HG03432 (cell line): ENCODE data around the gene BET1.

Source experiments
- ATAC-seq: cut with Tn5 transposase; IDR thresholded peaks from one replicate; pipeline ENCODE4 v1.9.1; 2021; ENCODE audit warnings: mild to moderate bottlenecking, moderate library complexity; ENCODE audit not compliant: unreplicated experiment

BET1 gene

DNA sequence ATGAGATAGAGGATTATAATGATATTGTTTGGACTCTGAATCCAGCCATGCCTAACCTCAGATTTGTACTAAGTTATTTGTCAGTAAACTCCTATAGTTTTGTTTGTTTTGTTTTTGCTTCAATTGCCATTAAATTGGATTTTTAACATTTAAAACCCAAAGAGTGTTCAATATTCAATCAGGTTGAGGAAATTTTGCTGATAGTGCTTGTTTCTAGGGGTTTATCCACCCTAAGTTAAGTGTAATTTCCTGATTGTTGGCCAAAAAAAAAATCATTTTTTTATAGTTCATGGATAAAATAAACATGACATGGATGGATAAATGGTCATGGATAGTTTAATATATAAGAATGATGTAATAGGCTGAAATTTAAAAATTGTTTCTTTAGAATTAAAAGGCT is 11.4 kb upstream of the BET1 start:
- ATAC-seq, result no peak

DNA sequence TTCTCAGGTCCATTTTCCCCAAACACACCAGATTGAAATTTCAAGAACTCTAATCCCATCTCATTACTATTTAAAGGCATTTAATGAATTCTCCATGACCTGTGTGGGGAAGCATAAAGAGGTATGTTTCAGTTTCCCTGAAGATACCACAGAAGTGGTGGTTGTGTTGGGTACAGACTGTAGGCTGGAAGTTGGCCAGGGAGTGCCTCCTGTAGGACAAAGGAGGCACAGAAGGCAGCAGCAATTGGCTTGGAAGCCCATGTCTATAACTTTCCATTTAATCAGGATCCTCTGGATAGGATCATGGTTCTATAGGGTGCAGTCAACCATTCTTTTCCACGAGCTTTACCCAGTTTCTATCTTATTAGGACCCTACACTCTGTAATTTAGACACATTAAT is 8.6 kb upstream of the BET1 start:
- no peak for ATAC-seq

DNA sequence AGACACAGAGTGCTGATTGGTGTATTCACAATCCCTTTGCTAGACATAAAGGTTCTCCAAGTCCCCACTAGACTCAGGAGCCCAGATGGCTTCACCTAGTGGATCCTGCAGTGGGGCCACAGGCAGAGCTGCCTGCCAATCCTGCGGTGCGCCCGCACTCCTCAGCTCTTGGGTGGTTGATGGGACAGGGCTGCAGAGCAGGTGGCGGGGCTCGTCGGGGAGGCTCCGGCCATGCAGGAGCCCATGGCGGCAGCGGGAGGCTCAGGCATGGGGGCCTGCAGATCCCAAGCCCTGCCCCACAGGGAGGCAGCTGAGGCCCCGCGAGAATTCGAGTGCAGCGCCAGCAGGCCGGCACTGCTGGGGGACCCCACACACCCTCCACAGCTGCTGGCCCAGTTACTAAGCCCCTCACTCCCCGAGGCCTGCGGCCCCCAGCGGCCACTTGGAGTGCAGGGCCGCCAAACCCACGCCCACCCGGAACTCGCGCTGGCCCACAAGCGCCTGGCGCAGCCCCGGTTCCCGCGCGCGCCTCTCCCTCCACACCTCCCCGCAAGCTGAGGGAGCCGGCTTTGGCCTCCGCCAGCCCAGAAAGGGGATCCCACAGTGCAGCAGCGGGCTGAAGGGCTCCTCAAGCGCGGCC is 7.7 kb upstream of the BET1 start:
- ATAC-seq, result no peak

DNA sequence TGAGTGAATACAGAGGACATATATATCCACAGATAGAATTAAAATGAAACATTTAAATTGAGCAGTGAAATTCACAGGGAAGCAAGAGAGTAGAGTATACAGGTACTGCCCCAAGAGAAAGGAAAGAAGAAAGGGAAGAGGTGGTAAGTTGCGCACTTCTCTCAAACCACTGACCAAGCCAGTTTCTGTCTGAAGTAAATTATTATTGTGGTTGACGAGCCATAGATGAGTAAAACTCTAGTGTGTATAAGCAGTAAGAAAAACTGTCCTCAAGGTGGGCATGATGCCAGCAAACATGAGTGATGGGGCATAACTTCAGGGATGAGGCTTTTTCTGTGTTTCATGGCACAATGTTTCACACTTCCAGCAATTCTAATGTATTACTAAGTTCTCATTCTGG is 4.4 kb upstream of the BET1 start:
- ATAC-seq, result no peak

DNA sequence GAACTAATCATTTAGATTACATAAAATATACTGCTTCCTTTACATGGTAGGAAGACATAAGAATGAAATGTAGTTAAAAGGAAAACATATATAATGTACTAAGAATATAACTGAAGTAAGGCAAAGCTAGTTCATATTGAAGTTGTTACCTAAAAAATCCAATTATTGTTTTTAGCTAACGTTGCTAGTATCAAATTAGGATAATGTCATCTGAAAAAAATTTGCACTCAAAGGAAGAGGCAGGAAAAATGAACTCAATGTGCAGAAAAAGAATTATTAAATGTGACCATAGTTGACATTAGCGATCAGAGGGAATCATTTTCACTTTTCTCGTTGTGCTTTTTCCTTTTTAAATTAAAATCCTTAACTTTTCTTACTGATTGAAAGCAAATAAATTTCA is 1.6 kb upstream of the BET1 start:
- ATAC-seq, result no peak

DNA sequence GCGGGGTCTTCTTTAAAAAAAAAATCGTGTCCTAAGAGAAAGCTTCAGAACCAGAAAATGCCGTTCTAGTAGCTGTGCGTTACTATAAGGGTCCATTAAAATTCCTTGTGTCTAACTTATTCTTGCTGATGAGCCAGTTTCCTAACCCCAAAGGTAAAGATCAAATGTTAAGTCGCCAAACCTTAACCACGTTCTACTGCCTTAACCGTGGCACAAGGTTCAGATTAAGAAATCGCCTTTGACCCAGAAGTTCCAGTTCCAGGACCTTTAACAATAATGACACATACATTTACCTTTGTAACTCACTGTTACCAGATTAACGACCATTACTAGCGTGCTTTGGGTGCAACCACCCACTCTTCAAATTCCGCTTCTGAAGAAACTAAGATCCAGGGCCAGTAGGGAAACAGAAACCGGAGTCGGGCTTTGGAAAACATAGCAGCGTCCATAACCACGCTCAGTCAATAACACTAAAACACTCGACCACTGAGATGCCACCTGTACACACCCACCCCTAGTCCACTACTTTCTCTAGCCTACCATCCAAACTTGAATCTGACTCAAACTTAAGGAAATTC is 620 bp downstream of the BET1 start:
- peak; percentile 32 for ATAC-seq

DNA sequence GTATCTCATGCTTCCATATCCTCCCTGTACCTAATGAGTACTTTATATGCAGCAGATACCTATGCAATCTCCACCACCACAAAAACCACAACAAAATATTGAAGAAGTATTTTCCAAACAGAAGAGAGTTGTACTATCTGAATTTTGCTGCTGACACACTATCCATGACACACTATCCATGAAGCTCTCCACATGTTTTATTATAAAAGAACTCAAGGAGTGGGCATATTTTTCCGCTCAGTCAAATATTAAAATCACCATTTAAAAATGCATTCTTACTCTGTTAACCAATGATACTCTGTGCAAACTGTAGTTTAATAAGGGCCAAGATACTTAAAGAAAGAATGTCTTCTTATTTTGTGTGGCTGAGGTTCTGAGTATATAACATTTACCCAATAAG is 2.8 kb downstream of the BET1 start:
- no peak for ATAC-seq

DNA sequence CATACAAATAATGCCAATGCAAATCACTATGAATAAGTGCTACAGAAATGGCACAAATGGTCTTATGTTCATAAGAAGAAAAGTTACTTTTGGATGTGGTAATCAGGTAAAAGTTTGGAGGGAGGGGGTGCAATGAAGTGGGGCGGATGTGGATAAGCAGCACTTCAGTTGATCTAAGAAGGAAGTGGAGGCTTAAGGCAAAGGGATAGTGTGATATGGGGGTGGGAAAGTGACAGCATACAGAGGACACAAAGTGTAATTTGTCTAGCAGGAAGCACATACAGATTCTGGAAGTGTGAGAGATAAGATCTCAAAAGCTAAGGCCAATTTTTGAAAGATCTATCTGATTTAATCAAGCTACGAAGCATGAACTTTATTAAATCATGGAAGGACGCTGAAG is 6.3 kb downstream of the BET1 start:
- no peak for ATAC-seq

DNA sequence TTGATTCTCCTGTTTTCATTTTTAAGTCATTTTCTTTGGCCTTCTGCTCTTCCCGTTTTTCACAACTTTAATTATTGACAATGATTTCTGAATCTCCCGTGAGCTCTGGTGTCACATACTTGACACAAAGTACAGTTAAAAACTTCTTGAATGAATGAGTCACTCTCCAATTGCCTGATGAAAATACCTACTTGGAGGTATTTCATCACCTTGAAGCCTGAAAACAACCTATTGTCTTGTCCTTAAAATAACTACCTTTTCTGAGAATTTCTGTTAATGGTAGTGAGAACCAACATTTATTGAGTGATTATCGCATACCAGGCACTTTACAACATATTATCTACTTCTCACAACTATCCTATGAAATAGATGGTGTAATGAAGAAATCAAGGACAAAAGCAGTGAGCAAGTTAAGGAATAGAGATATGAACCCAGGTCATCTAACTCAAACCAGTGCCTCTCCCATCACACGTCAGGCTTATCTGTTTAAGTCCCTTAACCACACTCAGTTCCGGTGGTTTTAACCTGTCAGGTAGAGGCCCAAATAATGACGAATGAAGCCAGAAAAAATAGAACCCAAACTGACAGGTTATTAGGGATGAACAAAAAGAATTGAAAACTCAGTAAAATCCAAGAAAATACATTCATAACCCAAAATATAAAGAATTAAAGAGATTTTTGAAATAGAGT is 11.6 kb downstream of the BET1 start:
- peak; percentile 78 for ATAC-seq

DNA sequence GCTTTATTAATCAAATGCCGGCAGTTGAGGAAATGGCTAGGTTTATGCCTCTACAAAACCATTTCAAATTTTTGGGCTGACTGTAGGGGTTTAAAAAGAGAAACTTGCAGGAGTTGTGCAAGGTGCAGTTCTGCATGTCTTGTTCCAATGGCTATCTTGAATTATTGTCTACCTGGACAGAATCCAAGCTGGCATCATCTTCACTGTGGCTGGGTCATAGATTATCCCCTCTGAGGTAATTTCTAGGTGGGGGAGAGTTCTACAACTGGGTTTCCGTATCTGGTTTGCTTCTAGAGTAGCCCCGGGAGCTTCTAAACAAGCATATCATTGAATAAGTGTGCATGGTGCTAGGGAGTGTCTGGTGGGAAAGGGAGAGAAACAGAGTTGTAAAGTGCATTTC is 16.9 kb downstream of the BET1 start:
- ATAC-seq, result no peak

DNA sequence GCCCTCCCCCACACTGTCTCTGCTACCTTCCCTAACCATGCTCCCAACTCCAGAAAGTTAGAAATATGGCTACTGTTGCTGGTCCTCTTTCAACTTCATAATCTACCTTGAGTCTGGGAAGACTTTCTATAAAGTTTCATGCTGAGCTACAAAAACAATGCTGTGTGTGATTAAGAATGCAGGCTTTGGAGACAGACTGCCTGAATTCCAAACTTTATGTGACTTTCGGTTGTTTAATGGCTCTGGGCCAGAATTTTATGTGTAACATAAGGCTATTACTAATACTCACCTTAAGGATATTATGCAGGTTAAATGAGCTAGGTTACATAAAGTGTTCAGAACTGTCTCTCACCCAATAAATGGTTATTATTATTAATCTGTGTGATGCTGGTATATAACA is 19.1 kb downstream of the BET1 start:
- no peak for ATAC-seq

DNA sequence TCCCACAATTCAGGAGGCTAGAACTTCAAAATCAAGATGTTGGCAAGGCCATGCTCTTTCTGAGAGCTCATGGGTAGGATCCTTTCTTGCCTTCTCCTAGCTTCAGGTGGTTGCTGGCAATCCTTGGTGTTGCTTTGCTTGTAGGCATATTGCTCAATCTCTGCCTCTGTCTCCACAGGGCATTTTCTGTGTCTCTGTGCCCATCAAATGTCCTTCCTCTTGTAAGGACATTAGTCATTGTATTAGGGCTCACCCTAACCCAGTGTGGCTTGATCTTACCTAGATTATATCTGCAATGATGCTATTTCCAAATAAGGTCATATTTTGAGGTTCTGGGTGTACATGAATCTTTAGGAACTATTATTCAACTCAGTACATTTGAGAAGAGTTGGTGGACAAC is 20.1 kb downstream of the BET1 start:
- no peak for ATAC-seq

DNA sequence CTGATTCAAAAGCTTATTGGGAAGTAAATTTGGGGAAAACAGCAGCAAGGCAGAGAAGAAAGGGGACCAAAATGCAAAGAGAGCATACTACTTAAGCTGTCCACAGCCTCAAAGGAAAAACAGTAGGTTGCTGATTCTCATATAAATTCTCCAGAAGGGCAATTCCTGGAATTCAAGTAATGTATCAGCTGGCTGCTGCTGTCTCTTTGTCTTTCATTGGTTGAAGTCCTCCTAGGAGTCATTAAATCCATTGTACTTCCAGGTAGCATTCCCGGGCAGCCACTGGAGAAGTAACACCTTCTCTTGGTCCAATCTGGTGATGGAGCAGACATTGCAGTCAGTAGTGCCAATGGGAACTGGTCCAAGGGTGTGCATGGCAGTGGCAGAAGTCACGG is 22.7 kb downstream of the BET1 start:
- no peak for ATAC-seq

DNA sequence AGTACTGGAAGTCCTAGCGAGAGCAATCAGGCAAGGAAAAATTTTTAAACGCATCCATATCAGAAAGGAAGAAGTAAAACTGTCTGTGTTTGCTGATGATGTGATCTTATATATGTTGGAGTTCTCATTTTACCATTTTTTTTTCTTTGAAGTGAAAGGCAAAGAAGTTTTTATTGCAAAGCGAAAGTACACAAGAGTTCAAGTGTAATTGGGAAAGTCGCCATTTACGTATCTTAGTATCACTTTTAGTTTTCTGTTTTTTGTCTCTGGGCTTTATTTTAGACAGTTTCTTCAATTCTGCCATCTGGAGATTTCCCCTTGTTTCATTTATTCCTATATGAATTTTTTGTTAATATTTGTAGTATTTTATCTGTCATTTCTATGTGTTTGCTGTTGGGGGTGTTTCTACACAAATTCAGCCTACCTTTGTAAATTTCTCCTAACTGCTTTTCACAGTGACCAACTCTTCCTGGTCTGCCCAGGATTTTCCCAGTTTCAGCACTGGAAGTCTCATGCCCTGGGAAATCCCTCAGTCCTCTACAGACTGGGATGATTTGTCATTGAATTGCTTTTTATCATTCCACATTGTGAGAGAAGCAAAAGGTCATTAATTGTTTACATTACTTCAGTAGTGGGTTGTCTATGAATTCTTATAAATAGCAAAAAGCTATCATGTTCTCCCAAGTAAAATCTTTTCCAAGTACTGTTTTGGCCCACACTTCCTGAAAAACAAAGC is 23.2 kb downstream of the BET1 start:
- ATAC-seq, result peak; percentile 63

DNA sequence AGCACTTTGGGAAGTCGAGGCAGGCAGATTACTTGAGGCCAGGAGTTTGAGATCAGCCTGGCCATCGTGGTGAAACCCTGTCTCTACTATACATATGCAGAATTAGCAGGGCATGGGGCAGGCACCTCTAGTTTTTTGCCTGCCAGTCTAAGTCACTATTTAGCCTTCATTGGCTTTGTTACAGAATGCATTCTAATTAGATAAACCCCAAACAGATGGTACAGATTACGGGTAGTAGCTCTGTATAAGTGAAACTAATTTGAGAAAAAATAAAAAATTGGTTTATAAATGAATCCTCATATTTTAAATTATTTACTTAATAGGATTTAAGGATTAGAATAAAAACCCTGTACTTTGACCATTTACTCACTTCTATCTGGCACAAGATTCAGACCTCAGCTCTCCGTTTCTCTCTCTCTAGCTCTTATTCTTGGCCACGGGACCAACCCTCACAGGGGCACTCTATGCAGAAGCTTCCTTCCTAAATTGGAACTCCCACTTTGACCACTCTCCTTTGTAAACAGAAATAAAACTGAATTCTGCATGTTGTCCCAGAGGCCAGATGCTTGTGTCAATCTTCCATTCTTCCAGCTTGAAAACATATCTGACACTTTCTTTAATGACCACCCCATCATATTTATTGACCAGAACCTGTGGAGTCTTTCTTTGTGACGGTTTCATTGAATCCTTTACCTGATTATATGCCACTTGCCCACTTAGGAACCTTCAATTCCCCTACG is 26.8 kb downstream of the BET1 start:
- ATAC-seq, result no peak

DNA sequence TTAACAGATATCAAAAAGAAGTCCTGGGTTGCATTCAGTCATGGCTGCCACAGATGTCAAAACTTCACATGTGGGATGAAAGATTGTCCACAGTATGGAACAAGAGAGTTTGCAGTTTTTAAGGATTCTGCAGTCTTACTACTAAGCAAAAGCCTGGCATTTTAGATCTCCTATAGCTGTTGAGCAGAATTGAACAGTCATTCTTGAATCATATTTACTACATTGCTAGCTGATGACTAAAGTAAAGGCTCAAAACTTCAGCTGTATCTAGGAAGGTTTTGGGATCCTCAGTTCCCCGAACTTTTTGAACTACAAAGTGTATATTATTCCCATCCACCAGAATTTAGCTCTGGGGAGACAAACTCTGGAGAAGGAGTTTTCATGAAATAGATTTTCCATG is 31.0 kb downstream of the BET1 start:
- ATAC-seq, result no peak

DNA sequence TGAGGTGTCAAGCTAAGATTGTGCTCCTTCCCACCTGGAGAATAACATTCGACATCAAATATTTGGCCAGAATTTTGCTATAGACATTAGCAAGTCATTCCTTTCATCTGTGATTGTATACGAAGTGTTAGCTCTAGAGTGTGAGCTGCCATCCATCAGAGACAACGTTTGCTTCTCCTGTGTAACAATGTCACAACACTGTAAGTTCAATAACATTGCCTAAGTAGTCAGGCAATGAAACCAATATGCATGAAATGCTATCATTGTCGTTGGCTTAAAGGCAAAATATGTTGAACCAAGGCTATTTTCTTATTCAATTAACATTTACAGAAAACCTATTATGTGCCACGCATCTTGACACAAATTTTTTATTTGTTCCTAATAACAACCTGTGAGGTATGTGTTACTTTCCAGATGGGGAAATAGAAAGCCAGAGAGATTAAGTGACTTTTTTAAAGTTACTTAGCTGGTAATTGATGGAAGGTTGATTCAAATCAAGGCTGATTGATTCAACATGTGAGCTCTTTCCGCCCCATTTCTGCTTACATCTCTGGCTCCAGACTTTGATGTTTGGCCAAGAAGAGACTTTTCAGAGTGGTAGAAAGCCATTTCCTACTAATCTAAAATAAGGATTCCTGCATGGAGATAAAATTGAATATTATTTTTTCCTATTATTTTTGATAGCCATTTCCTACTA is 32.0 kb downstream of the BET1 start:
- no peak for ATAC-seq

DNA sequence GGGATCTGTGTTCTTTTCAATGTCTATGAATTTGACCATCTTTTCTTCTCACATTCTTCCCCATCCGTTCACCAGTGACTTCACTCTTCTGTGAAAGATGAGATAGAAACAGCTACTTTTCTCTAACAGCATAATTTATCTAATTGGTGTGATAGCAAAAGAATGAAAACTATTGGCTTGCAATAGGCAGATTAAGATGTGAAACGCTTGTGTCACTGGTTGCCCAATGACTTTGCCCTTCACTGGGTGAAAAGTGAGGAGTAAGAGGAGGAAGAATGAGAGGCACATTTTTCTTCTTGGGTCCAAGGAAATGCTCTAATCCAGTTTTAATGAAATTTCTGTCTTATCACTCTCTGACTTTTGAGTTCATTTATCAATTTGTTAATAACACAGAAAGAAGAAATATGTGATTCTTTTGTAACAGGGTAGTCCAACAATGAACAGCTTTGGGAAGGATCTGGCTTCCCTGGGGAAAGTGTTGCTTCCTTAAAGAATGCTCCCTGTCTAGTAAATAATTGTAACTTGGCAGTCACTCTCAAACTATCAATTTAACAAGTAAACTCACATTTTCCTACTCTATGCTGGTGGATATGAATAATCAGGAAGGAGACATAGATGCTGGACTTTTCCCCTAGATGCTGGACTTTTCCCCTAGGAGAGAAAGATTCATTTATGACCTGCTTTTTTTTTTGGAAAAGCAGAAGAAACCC is 35.1 kb downstream of the BET1 start:
- no peak for ATAC-seq

DNA sequence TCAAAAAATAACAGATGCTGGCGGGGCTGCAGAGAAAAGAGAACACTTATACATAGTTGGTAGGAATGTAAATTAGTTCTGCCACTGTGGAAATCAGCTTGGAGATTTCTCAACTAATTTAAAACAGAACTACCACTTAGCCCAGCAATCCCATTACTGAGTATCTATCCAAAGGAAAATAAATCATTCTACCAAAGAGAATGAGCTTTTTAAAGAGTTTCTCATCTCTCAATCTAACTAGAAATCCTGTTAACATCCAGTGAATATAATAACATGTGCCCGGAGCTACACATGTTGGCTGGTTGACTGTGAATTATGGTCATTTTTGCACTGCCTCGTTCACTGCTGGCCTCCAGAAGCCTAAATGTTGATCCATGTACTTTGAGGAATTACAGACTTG is 39.3 kb downstream of the BET1 start:
- no peak for ATAC-seq

DNA sequence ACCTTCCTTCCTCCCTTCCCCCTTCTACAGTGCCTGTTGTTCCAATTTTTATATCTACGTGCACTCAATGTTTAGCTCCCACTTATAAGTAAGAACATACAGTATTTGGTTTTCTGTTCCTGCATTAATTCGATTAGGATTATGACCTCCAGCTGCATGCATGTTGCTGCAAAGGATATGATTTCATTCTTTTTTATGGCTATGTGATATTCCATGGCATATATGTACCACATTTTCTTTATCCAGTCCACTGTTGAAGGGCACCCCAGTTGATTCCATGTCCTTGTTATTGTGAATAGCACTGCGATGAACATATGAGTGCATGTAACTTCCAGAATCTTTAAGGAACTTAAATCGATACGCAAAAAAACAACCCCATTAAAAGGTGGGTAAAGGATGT is 39.9 kb downstream of the BET1 start:
- no peak for ATAC-seq
